HL-60 (cell line): ENCODE results near the gene ACSL5.

Experiments
- GABPA ChIP-seq: IDR thresholded peaks from 2 replicates; pipeline ENCODE4 v1.6.1; 2012; ENCODE audit warnings: low read depth
- POLR2AphosphoS5 ChIP-seq: IDR thresholded peaks from 2 replicates; pipeline ENCODE4 v1.6.1; 2012; ENCODE audit warnings: low read depth
- SPI1 ChIP-seq: IDR thresholded peaks from 2 replicates; pipeline ENCODE4 v1.6.1; 2012; ENCODE audit warnings: low read depth, mild to moderate bottlenecking, borderline replicate concordance
- TF ChIP-seq, protein P1 (sequence below): IDR thresholded peaks from one replicate; pipeline ENCODE4 v1.5.1; 2011; ENCODE audit warnings: low read length, control low read depth, inconsistent platforms; ENCODE audit not compliant: insufficient read depth
- TF ChIP-seq, protein P2 (sequence below): IDR thresholded peaks from 2 replicates; pipeline ENCODE4 v1.6.1; 2012; ENCODE audit warnings: low read depth; ENCODE audit not compliant: insufficient replicate concordance

DNA sequence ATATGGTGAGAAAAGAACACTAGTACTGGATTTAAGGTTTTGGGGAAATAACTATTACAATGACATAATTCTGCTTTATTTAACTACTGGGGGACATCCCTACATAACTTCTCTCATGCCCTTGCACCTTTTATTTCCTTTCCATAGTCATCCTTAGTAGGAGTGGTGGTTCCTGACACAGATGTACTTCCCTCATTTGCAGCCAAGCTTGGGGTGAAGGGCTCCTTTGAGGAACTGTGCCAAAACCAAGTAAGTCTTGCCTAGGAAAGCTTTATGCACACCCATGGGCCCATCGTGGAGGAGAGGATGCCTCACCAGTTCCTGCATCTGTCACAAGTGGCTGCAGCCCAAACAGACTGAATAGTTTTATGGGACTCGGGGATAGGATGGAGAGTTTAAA is 52.2 kb downstream of the ACSL5 start:
- TF ChIP-seq, protein P1, sequence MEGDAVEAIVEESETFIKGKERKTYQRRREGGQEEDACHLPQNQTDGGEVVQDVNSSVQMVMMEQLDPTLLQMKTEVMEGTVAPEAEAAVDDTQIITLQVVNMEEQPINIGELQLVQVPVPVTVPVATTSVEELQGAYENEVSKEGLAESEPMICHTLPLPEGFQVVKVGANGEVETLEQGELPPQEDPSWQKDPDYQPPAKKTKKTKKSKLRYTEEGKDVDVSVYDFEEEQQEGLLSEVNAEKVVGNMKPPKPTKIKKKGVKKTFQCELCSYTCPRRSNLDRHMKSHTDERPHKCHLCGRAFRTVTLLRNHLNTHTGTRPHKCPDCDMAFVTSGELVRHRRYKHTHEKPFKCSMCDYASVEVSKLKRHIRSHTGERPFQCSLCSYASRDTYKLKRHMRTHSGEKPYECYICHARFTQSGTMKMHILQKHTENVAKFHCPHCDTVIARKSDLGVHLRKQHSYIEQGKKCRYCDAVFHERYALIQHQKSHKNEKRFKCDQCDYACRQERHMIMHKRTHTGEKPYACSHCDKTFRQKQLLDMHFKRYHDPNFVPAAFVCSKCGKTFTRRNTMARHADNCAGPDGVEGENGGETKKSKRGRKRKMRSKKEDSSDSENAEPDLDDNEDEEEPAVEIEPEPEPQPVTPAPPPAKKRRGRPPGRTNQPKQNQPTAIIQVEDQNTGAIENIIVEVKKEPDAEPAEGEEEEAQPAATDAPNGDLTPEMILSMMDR, result no peak
- TF ChIP-seq POLR2AphosphoS5, result no peak
- TF ChIP-seq, protein P2, sequence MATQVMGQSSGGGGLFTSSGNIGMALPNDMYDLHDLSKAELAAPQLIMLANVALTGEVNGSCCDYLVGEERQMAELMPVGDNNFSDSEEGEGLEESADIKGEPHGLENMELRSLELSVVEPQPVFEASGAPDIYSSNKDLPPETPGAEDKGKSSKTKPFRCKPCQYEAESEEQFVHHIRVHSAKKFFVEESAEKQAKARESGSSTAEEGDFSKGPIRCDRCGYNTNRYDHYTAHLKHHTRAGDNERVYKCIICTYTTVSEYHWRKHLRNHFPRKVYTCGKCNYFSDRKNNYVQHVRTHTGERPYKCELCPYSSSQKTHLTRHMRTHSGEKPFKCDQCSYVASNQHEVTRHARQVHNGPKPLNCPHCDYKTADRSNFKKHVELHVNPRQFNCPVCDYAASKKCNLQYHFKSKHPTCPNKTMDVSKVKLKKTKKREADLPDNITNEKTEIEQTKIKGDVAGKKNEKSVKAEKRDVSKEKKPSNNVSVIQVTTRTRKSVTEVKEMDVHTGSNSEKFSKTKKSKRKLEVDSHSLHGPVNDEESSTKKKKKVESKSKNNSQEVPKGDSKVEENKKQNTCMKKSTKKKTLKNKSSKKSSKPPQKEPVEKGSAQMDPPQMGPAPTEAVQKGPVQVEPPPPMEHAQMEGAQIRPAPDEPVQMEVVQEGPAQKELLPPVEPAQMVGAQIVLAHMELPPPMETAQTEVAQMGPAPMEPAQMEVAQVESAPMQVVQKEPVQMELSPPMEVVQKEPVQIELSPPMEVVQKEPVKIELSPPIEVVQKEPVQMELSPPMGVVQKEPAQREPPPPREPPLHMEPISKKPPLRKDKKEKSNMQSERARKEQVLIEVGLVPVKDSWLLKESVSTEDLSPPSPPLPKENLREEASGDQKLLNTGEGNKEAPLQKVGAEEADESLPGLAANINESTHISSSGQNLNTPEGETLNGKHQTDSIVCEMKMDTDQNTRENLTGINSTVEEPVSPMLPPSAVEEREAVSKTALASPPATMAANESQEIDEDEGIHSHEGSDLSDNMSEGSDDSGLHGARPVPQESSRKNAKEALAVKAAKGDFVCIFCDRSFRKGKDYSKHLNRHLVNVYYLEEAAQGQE, result no peak
- TF ChIP-seq GABPA, result no peak
- no peak for TF ChIP-seq SPI1
